ENCODE measurements around the gene PLCB4.
"Not testable (repeated sequence)": the region's sequence is repeated elsewhere in the genome, so short reads cannot be mapped to it uniquely, and the experiment has no call there.

Gene PLCB4

DNA sequence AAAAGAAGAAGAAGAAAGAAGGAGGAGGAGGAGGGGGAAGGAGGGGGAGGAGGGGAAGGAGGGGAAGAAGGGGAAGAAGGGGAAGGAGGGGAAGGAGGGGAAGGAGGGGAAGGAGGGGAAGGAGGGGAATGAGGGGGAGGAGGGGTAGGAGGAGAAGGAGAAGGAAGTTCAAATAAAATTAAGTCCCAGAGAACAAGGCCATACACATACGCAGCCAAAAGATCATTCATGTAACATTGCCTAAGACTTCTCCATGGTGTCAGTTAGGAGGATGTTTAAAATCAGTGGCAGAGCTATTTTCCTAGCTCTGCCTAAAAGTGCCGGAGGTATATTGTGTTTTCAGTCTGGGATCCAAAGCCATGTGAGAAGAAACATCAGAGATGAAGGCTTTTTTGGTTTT, 75.8 kb downstream of the PLCB4 start:
- DNase-seq, result no peak

DNA sequence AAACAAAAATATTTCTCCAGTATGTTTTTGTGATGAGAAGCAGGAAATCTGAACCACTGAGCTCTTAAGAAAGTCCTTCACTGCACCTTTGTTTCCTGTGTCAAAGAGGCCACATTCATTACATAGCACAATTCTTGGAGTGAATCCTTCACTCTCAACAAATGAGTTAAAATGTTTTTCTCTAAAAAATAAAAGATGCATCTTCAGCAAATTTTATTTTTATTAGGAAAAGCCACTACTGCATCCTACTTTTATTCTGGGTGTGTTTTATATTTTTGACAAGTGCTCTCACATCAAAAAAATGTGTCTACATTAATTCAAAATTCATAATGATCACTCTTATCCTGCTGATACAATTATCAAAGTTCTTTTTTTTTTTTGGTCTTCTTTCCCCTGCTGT, 76.3 kb downstream of the PLCB4 start:
- DNase-seq, result no peak

DNA sequence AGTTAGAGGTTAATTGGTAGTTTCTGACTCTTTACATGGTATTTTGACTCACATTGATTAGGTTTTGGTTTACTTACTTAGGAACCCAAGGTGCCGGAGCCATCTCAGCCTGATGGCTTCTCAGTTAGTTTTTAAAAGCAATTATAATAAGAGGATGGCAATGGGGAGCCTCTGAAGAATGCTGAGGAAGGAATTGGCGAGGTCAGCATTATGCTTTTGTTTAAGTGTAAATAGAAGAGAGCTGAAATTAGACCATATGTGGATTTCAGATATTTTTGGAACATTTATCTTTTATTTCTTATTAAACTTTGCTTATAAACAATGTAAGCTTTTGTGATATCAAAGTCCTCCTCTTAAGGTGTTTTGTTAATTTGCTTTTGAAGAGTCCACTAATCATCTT, 77.8 kb downstream of the PLCB4 start:
- DNase-seq, result no peak

DNA sequence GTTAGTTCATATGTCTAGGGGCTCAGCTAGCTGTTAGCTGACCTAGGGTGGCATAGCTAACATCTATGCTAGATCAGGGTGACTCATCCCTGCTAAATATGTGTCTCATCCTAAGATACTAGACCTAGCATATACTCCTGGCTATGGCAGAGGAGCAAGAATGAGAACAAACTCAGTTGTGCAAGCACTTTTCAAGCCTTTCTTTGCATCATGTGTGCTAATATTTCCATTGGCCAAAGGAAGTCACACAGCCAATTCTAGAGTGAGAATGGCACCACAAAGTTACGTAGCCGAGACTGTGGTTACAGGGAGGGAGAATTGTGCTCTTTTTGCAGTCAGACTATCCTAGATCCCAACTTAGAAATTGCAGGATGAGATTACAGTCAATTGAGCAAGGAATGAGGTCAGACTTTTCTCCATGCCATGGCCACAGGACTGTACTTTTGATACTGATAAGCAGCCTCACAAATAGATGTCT, 78.7 kb downstream of the PLCB4 start:
- no peak for DNase-seq

DNA sequence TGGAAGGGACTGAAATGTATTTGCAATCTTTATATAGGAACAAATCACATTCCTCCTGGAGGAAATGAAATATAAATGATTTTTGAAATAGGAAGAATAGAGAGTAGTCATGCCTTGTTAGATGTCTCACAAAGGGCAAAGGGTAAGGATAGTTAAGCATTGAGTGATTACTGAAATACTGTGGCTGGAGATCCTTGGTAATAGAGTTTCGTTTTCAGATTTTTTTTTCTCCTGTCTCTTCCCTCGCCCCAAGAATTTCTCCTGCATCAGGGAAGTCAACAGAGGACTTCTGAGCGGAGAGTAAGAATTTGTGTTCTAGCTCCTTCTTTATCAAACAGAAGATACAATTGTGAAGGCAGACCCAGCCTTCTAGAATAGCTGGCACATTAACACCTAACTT, 79.4 kb downstream of the PLCB4 start:
- no peak for DNase-seq

DNA sequence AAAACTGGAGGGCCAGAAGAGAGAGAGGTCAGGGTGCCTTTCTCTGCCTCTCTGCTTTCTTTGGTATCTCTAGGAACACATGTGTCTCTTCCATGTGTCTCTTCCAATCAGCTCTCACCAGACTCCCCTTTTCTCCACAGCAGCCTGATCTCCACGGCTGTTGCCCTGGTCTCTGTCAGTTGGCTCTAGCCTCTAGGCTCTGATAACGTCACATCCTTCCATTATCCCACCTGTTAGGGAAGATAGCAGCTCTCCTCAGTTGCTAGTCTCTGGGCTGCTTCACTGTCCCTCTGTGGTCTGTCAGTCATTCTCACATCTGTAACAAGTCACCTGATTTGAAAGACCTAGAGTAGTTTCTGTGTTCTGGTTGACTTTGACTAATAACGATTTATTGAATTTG, 80.2 kb downstream of the PLCB4 start:
- no peak for DNase-seq

DNA sequence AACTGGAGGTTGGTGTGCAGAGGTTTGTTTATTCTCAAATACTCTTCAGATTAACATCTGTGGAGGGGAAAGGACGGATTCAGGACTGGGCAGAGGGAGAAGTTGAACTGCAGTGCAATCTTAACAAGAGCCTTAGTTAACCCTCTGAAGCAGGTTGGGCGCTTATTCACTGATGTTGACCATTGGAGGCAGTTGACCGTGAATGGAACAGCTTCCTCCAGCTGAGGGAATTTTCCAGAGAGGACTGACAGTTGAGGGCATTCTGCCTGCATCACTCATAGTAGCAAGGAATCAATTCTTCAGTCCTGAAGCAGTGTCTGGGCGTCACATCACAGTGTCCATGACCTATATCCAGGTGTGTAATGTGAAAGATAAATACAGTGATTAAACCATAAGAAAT, 80.9 kb downstream of the PLCB4 start:
- no peak for DNase-seq

DNA sequence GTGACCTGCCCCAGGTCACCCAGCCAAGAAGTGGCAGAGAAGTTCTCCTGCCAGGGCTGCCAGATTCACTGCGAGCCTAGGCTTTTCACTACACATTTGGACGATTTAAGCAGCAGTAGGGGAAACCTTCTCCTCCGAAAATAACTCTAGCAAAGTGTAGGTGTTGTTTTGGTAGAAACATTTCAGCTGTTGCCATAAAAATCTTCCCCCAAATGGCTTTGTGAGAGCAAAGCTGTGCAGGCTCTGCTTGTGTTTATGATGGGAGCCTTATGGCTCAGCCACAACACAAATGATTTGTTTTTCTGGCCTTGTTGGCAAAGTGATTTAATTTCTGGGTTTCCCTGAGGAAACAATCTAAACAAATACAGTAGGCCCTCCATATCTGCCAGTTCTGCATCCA, 81.8 kb downstream of the PLCB4 start:
- no peak for DNase-seq

DNA sequence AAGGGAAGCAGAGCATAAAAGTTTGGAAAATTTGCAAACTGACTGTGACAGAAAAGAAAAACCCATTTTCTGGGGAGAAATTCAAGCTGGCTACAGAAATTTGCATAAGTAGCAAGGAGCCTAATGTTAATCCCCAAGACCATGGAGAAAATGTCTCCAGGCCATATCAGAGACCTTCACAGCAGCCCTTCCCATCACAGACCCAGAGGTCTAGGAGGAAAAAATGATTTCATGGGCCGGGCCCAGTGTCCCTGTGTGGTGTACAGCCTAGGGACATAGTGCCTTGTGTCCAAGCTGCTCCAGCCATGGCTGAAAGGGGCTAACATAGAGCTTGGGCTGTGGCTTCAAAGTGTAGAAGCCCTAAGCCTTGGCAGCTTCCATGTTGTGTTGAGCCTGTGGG, 83.3 kb downstream of the PLCB4 start:
- not testable (repeated sequence) for DNase-seq

DNA sequence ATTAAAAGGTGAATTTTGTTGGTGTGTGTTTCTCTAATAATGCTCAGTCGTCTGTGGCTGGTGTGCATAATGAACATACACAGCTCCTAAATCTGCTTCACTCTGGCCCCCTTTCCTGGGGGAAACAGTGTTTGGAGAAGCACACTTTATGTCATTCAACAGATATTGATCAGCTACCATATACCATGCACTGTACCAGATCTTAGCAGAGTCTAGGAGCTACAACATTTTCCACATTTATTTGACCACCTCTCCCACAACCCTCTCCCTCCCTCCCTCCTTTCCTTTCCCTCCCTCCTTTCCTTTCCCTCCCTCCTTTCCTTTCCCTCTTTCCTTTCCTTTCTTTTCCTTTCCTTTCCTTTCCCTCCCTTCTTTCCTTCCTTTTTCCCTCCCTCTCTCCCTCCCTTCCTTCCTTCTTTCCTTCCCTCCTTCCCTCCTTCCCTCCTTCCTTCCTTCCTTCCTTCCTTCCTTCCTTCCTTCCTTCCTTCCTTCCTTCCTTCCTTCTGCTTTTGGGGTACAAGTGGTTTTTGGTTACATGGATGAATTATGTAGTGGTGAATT, 85.7 kb downstream of the PLCB4 start:
- no peak for DNase-seq

DNA sequence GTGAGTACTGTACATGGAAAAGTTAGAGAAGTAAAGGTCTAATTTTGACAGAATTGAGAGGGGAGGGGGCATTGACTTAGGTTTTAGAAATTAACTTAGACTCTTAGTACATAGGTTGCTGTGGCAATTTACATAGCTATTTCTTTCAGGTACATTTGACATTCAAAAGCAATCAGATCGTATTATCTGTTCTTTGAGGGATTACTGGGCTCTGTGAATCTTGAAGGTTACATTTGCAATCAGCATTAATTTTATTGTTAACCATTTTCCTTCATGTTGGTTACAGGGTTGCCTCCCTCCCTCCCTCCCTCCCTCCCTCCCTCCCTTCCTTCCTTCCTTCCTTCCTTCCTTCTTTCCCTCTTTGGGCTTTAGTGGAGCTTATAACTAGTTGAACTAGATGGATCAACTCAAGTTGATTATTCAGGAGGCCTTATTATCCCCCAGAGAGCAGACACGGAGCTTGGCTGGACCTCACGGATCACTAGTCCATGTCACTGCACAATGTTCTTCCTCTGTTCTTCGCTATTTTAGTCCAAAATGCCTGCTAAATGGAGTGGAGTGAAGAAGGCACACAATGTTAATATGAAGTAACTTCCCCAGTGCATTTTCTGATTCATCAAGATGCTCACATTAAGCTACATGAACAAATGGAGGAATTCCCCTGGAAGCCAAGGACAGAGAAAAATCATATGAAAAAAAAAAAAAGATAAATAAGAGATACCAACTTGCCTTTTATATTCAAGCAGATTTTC, 87.8 kb downstream of the PLCB4 start:
- no peak for DNase-seq

DNA sequence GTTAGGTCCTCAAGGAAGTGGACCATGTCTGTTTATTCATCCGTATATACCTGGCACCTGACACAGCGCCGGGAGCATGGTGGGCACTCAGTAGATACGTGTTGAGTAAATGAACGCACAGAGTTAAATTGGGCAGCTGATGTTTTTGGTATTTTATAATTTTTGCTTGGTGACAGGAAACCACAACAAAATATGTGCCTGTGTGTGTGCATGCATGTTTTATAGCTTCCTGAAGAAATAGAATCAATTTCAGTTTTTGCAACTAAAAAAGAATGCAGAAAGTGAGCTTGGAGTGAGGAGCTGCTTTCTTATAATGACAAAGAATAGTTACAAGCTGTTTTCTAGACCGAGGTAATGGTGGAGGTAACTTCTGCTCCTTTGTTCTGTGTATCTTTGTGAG, 91.4 kb downstream of the PLCB4 start:
- no peak for DNase-seq

DNA sequence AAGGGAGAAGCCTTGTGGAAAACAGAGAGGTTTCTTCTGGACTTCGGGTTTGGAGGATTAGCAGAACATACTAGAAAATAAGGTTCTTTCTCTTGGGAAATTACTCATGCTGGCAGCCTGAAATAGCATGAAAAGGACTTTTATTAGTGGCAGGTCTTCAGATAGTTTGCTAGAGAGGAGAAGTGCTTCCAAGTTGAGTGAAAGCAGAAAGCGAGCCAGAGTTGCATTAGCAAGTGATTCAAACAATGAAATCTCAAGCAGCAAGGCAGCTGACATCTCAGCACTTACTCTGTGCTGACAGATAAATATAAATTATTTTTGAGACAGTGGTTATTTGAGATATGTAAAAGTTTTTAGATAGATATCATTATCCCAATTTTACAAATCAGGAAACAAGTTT, 91.9 kb downstream of the PLCB4 start:
- no peak for DNase-seq

DNA sequence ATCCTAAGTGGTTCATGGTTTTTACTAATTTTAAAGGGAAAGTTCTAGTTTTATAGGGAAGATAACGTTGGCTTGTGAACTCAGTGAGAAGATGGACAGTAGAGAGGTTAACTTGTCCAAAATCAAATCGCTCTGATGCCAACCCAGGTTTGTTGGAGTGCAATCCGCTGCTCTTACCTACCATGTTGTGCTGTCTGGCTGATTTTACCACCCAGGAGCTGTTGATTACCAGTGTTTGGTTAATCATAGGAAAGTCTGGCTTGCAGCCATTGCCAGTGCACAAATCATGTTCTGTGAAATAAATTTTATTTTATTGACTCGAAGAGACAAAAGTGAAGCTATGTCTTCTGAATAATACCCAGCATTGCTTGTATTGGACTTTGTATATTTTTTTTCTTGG, 92.4 kb downstream of the PLCB4 start:
- no peak for DNase-seq

DNA sequence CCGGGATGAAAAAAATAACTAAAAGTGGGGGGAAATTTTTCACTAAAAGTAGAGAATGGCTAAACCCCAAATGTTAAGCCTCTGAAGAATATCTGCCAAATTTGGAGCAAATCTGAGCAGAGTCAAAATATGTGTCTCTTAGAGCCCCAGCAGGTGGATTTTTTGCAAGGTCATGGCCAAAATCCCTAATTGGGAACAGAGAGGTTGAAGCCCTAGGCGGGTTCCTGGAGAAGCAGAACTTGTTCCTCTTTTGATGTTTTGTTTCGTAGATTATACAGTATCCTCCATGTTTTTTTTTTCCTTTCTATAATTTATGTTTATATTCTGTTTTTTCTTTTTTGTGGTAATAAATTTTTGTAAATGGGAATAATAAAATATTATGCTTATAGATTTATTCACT, 94.4 kb downstream of the PLCB4 start:
- no peak for DNase-seq

DNA sequence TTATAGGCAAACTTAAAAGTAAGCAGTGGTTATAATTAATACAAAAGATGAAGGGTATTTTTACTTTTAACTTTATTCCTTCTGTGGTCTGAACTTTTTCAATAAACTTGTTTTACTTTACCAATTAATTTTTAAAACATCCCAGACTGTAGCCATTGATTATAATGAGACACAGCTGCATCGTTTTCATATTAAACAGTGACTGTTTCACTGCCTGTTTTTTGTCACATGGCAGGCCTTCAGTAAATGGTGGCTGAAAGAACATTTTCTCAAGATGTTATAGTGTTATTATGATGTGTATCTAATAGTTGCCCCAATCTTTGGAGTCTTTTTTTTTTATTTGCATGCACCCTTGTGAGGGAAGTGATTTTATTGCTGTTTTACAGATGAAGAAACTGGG, 95.1 kb downstream of the PLCB4 start:
- no peak for DNase-seq

DNA sequence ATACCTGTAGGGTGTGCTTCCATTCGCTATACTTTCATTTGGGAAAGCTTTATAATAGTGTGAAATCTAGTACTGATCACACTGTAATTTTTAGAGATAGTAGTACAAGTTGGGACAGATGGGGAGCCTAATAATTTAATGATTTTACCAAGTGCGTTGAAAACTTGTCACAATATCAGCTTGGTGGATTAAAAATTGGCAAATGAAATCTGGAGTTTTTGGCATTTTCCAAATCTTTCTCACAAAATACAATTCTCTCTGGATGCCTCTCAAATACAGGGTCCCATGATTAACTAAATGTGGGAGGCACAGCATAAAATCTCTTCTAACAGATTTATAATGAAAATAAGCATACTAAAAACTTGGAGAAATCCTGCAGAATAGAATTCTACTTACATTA, 96.4 kb downstream of the PLCB4 start:
- DNase-seq, result no peak

DNA sequence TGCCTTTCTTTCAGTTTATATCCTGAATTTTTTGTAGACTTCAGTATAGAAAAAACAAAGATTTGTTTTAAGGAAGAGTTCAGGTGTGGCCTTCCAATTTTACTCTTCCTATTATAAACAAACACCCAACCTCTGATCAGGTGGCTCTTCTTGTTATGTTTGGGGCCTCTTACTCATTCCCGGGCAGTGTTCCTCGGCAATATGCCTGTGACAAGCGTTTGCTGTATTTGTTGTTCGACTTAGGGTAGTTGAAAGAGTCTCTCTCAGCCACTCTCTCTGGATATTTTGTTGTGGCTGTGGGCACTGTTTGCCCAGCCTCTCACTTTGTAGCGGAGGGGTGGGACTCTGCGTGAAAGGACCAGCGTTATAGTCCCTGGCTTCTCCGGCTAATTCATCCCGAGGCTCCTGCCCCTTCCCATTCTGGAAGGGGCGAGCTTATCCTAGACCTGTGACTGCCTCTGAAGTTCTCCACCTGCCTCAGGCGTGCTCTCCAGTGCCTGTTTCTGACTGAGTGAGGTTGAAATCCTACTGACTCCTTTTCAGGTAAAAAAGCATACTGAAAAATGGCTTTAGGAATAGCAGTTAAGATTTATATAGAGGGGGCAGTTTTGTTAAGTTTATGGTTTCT, 97.4 kb downstream of the PLCB4 start:
- no peak for DNase-seq

DNA sequence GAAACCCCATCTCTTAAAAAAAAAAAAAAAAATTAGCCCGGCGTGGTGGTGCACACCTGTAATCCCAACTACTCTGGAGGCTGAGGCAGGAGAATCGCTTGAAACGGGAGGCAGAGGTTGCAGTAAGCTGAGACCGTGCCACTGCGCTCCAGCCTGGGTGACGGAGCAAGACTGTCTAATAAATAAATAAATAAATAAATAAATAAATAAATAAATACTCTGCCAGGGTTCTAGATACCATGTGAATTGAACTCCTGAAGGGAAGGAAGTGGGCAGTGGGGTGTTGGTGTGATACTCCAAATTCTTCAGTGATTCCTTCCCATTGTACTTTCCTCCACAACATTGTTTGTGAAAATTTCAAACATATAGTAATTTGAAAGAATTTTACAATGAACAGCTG, 100.5 kb downstream of the PLCB4 start:
- DNase-seq, result no peak

DNA sequence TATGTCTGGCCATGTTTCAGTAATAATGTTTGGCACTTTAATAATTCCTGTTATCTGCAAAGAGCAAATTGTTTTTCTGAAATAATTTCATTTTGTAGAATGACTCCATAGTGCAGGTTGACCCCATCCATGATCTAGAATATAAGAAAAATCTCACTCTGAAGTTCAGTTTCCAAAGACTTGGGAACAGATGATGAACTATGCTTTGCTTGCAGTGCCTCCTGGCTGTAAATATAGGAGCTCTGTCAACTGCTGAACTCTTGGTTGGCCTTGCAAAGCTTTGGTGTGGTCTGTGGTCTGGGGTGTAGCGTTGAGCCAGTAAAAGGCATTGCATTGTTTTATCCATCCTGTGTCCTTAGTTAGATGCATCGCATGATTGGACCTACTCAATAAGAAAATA, 104.0 kb downstream of the PLCB4 start:
- no peak for DNase-seq

DNA sequence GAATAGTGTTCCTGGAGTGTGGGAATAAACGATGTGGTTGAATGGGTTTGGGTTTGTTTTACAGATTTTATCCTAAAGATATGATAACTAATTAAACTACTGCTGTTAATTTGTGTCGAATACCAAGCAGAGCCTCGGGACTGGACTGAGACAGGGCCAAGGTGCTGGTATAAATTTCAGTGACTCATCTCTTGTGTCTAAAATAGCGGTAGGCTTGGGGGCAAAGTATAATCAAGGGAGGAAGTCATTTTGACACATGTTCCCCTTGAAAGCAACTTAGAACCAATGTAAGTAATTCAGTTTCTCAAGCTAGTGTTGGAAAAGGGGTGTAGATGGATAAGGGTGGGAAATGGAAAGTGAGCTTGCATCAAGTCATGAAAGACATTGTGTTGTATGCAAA, 108.4 kb downstream of the PLCB4 start:
- DNase-seq, result no peak

DNA sequence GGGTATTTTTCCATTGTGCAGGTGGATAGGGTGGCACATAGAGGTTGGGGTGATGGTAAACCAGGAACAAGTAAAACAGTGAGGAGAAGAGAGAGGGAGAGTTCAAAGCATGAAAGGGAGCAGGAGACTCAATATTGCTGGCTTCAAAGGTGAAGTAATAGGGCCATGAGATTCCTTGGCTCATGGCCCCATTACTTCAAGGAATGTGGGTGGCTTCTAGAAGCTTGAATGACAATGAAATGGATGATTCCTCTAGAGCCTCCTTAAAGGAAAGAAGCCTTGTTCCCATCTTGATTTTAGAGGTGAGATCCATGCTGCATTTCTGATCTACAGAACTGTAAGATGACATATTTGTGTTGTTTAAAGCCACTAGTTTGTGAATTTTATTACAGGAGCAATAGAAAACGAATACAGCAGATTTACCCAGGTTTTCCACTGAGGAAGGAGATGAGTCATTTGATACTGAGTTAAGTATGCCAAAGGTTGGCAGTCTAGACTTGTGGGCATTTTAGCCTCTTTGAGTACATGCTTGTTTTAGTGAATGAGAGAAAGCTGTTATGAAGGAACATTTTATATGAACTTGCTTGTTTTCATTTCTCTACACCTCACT, 110.4 kb downstream of the PLCB4 start:
- no peak for DNase-seq

DNA sequence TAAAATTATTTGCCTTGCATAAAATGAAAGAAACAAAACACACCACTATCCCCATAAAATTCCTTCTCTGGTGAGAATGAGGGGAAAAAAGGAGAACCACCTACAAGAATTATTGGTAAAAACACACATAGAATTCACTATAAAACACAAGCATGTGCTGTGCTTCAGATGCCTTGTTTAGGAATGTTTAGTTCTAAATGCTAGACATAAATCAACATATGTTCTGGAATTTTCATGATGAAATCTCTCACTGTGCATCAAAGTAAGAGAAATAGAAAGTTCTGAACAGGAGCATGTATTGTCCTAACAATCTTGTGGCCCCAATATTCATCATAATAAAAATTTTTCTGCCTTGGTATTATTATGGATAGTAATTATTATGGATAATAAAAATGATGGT, 111.0 kb downstream of the PLCB4 start:
- no peak for DNase-seq

Data from activated CD4-positive, CD25-positive, alpha-beta regulatory T cell treated with anti-CD3 and anti-CD28 coated beads, Interleukin-2, amount 50 U/mL, for 72 hours (primary cell).